Activated CD4-positive, alpha-beta memory T cell treated with anti-CD3 and anti-CD28 coated beads for 36 hours (primary cell): ENCODE results near the gene MYL7. TPM values are rescaled to one million over a fixed set of nuclear protein-coding genes. Genes with fewer than 3 reads are reported as not detected.
"Not testable (repeated sequence)": the region's sequence is repeated elsewhere in the genome, so short reads cannot be mapped to it uniquely, and the experiment has no call there.

Experiments used
- CTCF ChIA-PET: fragments of 350-600 bp; sonication (Branson Sonifier 250); formaldehyde crosslinking; loops from one replicate; lab custom pipeline; 2021; ENCODE audit warnings: antibody characterized with exemption, inconsistent platforms; lab: Charles Lee
- POLR2A ChIA-PET: fragments of 350-600 bp; sonication (Branson Sonifier 250); formaldehyde crosslinking; loops from one replicate; lab custom pipeline; 2021; ENCODE audit warnings: antibody characterized with exemption; lab: Charles Lee
- DNase-seq: peaks from one replicate; pipeline ENCODE4 v3.0.0-alpha.2; 2020
- H3K27ac Mint-ChIP-seq: one replicate; pipeline ENCODE4 v1.8.0; 2021; ENCODE audit warnings: mixed read lengths
- H3K27me3 Mint-ChIP-seq: one replicate; pipeline ENCODE4 v1.8.0; 2021; ENCODE audit warnings: mixed read lengths
- H3K36me3 Mint-ChIP-seq: one replicate; pipeline ENCODE4 v1.8.0; 2021; ENCODE audit warnings: mixed read lengths
- H3K4me1 Mint-ChIP-seq: one replicate; pipeline ENCODE4 v1.8.0; 2021; ENCODE audit warnings: low read depth, mixed read lengths
- H3K4me3 Mint-ChIP-seq: one replicate; pipeline ENCODE4 v1.8.0; 2021; ENCODE audit warnings: mild to moderate bottlenecking, mixed read lengths
- H3K9me3 Mint-ChIP-seq: one replicate; pipeline ENCODE4 v1.8.0; 2021; ENCODE audit warnings: mixed read lengths
- intact Hi-C: fragments of 100-400 bp; cut with micrococcal nuclease; formaldehyde crosslinking; loops from one replicate; pipeline ENCODE4 v1.15.1; 2023
- total RNA-seq, 2 experiments: library from RNA; stranded (reverse); gene quantifications; one replicate each; pipeline ENCODE4 v1.2.3, GENCODE V29; 2021

Gene MYL7
- total RNA-seq, 2 experiments from 2014 or later: not detected

DNA sequence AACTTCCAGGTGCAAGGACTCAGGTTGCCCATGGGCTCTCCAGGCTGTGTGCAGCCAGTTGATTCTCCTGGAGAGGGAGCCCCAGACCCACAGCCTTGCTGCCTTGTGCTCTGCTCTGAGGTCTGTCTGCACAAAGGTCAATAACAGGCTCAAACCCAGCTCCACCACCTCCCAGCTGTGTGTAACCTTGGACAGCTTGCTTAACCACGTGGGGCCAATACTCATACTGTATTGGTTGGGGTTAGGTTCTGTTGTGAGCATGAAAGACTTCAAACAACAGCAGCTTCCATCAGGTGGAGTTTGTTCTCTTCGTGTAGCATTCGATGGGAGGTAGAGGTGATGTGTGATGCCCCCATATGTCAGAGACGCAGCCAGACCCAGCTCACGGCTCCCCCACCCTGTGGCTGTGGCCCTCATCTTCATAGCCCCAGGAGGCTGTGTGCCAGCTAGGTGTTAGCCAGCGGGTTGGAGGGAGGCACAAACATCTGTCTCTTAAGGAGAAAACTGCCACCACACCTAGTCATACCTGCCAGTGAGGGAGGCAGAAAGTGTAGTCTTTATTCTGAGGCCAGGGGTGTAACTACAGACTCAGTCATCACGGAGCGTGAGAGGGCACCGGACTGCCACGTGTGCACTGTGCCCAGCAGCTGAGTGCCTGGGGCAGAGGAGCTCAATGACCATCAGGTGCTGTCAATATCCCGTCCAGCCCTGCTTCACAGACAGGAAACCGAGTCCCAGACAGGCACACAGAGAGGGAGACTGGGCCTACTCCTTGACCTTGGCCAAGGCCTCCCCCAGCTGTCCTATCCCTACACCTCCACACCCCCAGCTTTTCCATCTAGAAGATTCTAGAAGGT, 9.7 kb downstream of the MYL7 start:
- CTCF ChIA-PET: interaction anchor here (1.2 to 1.3 kb wide), 2 partner anchors 70 to 109 kb away, joined by 3 to 4 read pairs; partner anchors contain the start of gene YKT6
- DNase-seq: no peak
- intact Hi-C loops: no loop called here
- H3K4me3 Mint-ChIP-seq: no peak overlapping the region
- no peaks in the 10 kb centered on the region for H3K9me3 Mint-ChIP-seq
- H3K36me3 Mint-ChIP-seq: no peaks in the 10 kb centered on the region
- no peaks in the 10 kb centered on the region for H3K4me1 Mint-ChIP-seq
- POLR2A ChIA-PET: no interaction called here
- no peak overlapping the region for H3K27ac Mint-ChIP-seq
- no peaks in the 10 kb centered on the region for H3K27me3 Mint-ChIP-seq

DNA sequence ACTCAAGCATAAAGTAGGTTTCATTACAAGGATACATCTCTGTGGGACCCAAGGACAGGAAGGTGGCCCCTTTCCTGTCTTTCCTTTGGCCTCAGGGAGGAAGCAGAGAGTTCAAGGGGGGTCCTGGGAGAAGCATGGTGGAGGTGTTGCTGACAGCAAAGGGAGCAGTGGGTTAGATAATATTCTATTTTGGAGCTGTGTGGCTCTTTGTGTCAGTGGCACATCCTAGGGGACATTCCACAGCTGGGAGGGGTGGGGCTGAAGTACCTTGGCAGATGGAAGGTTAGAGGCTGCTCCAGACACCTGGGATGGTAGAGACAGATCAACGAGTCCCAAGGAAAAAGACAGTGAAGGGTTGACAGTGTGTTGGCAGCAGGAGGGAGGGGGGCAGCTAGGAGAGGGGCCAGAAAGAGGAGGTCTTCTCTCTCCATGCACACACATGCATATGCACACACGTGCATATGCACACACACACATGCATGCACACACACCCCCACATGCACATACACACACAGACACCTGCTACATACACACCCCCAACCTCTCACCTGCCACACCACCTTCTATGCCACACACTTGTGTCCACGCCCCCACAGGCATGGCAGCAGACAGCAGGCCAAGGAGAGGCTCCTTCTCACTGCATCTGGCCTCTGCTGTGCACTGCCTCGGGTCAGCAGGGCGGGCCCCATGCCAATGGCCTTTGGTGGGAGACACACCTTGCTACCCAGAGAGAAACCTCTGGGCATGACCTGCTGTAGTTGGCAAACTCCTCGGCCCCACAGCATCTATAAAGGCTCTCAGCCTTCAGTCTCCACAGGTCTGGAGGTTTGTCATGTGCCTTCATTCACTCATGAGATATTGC, 12.2 kb downstream of the MYL7 start:
- H3K27ac Mint-ChIP-seq: no peak overlapping the region
- no peaks in the 10 kb centered on the region for H3K9me3 Mint-ChIP-seq
- H3K27me3 Mint-ChIP-seq: no peaks in the 10 kb centered on the region
- no peaks in the 10 kb centered on the region for H3K4me1 Mint-ChIP-seq
- CTCF ChIA-PET: no interaction called here
- DNase-seq: no peak
- no peaks in the 10 kb centered on the region for H3K36me3 Mint-ChIP-seq
- intact Hi-C loops: no loop called here
- POLR2A ChIA-PET: no interaction called here
- H3K4me3 Mint-ChIP-seq: no peak overlapping the region

GRCh38 chr7:44127161-44127560, 14.0 kb downstream of the MYL7 start:
- H3K27ac Mint-ChIP-seq: no peak overlapping the region
- intact Hi-C loops: no loop called here
- H3K36me3 Mint-ChIP-seq: peaks cover 3% of the 10 kb centered on the region
- H3K27me3 Mint-ChIP-seq: no peaks in the 10 kb centered on the region
- ChIA-PET CTCF (no interaction called here), POLR2A (no interaction called here)
- peaks cover 6% of the 10 kb centered on the region for H3K4me1 Mint-ChIP-seq
- H3K4me3 Mint-ChIP-seq: no peak overlapping the region
- DNase-seq: no peak
- H3K9me3 Mint-ChIP-seq: no peaks in the 10 kb centered on the region

- H3K4me3 Mint-ChIP-seq, POLR2A ChIA-PET, DNase-seq, H3K36me3 Mint-ChIP-seq, intact Hi-C loops, H3K27ac Mint-ChIP-seq, H3K27me3 Mint-ChIP-seq, H3K9me3 Mint-ChIP-seq: not testable (repeated sequence)
- CTCF ChIA-PET: interaction anchor here (1.3 kb wide), 1 partner anchor 107 kb away, joined by 4 read pairs; no protein-coding TSS in a partner anchor
- peaks cover 11% of the 10 kb centered on the region for H3K4me1 Mint-ChIP-seq
These were observed 14.6 kb downstream of the MYL7 start for GRCh38 chr7:44126574-44126973.

DNA sequence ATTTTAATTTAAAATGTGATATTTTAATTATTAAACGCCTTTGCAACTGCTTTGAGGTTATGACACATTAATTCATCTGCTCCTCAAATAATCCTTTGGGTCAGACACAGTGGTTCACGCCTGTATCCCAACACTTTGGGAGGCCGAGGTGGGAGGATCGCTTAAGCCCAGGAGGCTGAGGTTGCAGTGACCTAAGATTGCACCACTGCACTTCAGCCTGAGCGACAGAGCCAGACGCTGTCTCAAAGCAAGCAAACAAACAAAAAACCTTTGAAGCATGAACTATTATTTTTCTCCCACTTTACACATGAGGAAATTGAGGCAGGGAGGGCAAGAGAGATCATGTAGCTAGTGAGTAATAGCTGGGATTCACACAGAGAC, 16.3 kb downstream of the MYL7 start:
- H3K4me3 Mint-ChIP-seq: peak overlapping the region; percentile 46
- intact Hi-C loops: no loop called here
- H3K27ac Mint-ChIP-seq: no peak overlapping the region
- peaks cover 18% of the 10 kb centered on the region for H3K36me3 Mint-ChIP-seq
- H3K27me3 Mint-ChIP-seq: no peaks in the 10 kb centered on the region
- no peaks in the 10 kb centered on the region for H3K9me3 Mint-ChIP-seq
- peaks cover 29% of the 10 kb centered on the region for H3K4me1 Mint-ChIP-seq
- no peak for DNase-seq
- CTCF ChIA-PET: no interaction called here
- POLR2A ChIA-PET: no interaction called here

- H3K27ac Mint-ChIP-seq: peak within 1 kb of the TSS; percentile 59
- H3K4me1 Mint-ChIP-seq: peaks cover 36% of the 10 kb centered on the region
- intact Hi-C loops: loop anchor here (1.0 kb wide), 2 partner anchors 41 to 77 kb away; partner anchors contain the start of genes POLM and YKT6
- POLR2A ChIA-PET: interaction anchor here (0.6 to 1.5 kb wide), 2 partner anchors 12 to 45 kb away, joined by 3 to 4 read pairs; no protein-coding TSS in a partner anchor
- CTCF ChIA-PET: interaction anchor here (0.6 to 1.6 kb wide), 5 partner anchors 38 to 442 kb away, joined by 3 to 6 read pairs (median 3); partner anchors contain the start of gene YKT6
- peaks cover 21% of the 10 kb centered on the region for H3K36me3 Mint-ChIP-seq
- H3K4me3 Mint-ChIP-seq: peak within 1 kb of the TSS; percentile 78
- H3K27me3 Mint-ChIP-seq: no peaks in the 10 kb centered on the region
- DNase-seq: peak; percentile 99
- no peaks in the 10 kb centered on the region for H3K9me3 Mint-ChIP-seq
These were observed 17.7 kb downstream of the MYL7 start, which contains the start of gene POLD2 for GRCh38 chr7:44123190-44124003. POLD2 (minus strand) TSS chr7:44123548; CDS start chr7:44122053, 1,495 bp downstream.

- peaks cover 27% of the 10 kb centered on the region for H3K36me3 Mint-ChIP-seq
- DNase-seq: no peak
- peak overlapping the region; percentile 78 for H3K4me3 Mint-ChIP-seq
- peaks cover 36% of the 10 kb centered on the region for H3K4me1 Mint-ChIP-seq
- ChIA-PET CTCF (interaction anchor here (1.1 to 1.6 kb wide), 3 partner anchors 37 to 443 kb away, joined by 3 to 6 read pairs (median 3); no protein-coding TSS in a partner anchor), POLR2A (interaction anchor here (1.5 kb wide), 1 partner anchor 11 kb away, joined by 3 read pairs; no protein-coding TSS in a partner anchor)
- H3K9me3 Mint-ChIP-seq: no peaks in the 10 kb centered on the region
- intact Hi-C loops: no loop called here
- H3K27me3 Mint-ChIP-seq: no peaks in the 10 kb centered on the region
- peak overlapping the region; percentile 19 for H3K27ac Mint-ChIP-seq
These were observed 18.6 kb downstream of the MYL7 start for GRCh38 chr7:44122529-44122928.

DNA sequence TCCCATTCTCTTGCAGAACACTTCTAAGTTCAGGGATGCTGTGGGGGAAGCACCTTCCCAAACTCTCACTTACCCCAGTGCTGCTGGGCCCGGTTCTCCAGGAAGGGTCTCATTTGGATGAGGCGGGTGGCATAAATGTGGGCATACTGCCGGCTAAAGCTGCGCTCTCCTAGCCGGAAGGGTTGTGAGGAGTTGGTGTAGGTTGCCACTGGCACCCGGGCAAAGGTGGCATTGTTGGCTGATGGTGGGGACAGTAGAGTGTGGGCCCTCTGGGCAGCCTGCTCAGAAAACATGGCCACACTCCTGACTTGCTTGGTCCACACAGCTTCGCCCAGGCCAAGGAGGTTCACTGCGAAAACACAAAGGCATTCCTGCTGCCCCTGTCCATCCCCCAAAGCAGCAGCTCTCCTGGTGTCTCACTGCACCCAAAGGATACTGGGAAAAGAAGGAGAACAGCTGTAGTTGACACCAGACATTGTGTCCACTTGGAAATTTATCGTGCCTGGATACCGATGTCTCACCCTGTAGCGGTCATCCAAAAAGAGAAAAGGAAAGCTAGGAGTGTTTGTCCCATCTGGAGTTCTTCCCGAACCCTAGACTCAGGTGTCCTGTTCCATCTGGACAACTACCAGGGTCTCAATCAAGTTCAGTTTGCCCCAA, 19.2 kb downstream of the MYL7 start:
- no peak for DNase-seq
- Mint-ChIP-seq H3K36me3 (peaks cover 29% of the 10 kb centered on the region), H3K9me3 (no peaks in the 10 kb centered on the region), H3K27ac (no peak overlapping the region), H3K4me3 (peak overlapping the region; percentile 78), H3K27me3 (no peaks in the 10 kb centered on the region), H3K4me1 (peaks cover 36% of the 10 kb centered on the region)
- intact Hi-C loops: no loop called here
- ChIA-PET CTCF (interaction anchor here (1.5 to 1.6 kb wide), 2 partner anchors 36 to 41 kb away, joined by 3 to 6 read pairs; no protein-coding TSS in a partner anchor), POLR2A (no interaction called here)

DNA sequence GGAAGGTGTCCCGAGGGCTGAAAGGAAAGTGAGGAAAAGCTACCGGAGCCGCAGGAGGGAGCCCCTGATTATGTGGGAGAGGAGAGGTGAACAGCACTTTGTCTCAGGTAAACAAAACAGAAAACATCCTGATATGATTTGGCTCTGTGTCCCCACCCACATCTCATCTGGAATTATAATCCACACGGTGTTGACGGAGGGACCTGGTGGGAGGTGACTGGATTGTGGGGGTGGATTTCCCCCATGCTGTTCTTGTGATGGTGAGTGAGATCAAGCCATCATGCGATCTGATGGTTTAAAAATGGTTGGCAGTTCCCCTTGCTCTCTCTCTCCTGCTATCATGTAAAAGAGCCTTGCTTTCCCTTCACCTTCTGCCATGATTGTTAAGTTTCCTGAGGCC, 20.7 kb downstream of the MYL7 start:
- DNase-seq: no peak
- H3K9me3 Mint-ChIP-seq: no peaks in the 10 kb centered on the region
- peaks cover 29% of the 10 kb centered on the region for H3K36me3 Mint-ChIP-seq
- peaks cover 36% of the 10 kb centered on the region for H3K4me1 Mint-ChIP-seq
- H3K27me3 Mint-ChIP-seq: no peaks in the 10 kb centered on the region
- CTCF ChIA-PET: no interaction called here
- POLR2A ChIA-PET: interaction anchor here (0.7 kb wide), 1 partner anchor 10 kb away, joined by 3 read pairs; no protein-coding TSS in a partner anchor
- H3K4me3 Mint-ChIP-seq: no peak overlapping the region
- no peak overlapping the region for H3K27ac Mint-ChIP-seq
- intact Hi-C loops: no loop called here

DNA sequence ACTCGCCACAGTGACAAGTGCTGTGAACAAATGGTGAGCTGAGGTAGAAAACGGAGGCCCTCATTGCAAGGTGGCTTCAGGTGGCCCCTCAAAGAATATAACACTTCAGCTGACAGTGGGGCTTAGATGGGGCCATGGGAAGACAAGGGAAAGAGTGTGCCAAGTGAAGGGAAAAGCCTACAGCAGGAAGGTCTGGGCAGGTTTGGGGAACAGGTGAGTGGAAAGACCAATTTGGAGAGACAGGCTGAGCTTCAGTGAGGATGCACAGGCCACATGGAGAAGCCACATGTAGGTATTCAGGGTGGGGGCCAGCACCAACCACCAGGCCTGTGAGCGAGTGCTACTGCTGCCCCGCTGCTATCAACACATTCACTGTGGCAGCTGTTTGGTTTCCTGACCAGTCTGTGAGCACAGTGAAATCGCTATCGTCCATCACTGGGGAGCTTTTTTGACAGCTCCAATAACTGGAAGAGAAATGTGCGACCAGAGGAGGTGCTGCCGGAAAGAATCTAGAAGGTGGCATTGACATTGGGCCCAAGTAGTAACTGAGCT, 21.2 kb downstream of the MYL7 start:
- POLR2A ChIA-PET: interaction anchor here (0.7 kb wide), 1 partner anchor 10 kb away, joined by 3 read pairs; no protein-coding TSS in a partner anchor
- no peaks in the 10 kb centered on the region for H3K9me3 Mint-ChIP-seq
- peaks cover 29% of the 10 kb centered on the region for H3K36me3 Mint-ChIP-seq
- no peaks in the 10 kb centered on the region for H3K27me3 Mint-ChIP-seq
- no peak for DNase-seq
- CTCF ChIA-PET: no interaction called here
- H3K27ac Mint-ChIP-seq: no peak overlapping the region
- intact Hi-C loops: no loop called here
- peak overlapping the region; percentile 6 for H3K4me3 Mint-ChIP-seq
- H3K4me1 Mint-ChIP-seq: peaks cover 36% of the 10 kb centered on the region
